Activated CD8-positive, alpha-beta T cell treated with anti-CD3 and anti-CD28 coated beads, Interleukin-2, amount 10 ng/mL, durations not matched to agents 7 days and 5 days (primary cell): ENCODE data around the gene AKT1. TPM values are rescaled to one million over a fixed set of nuclear protein-coding genes. Genes with fewer than 3 reads are reported as not detected.
A peak's percentile ranks its signal among the peaks of the same experiment; 100 is the strongest.

Experiments
- ATAC-seq: fragments of 150-1000 bp; cut with Tn5 transposase; one replicate; pipeline ENCODE4 v1.10.0; 2021; ENCODE audit warnings: moderate library complexity
- CTCF ChIA-PET: fragments of 350-600 bp; sonication (Branson Sonifier 250); formaldehyde crosslinking; loops from one replicate; lab custom pipeline; 2021; ENCODE audit warnings: antibody characterized with exemption; lab: Charles Lee
- POLR2A ChIA-PET: fragments of 350-600 bp; sonication (Branson Sonifier 250); formaldehyde crosslinking; loops from one replicate; lab custom pipeline; 2021; ENCODE audit warnings: antibody characterized with exemption; lab: Charles Lee
- DNase-seq: peaks from one replicate; pipeline ENCODE4 v3.0.0-alpha.2; 2020
- H3K27ac Mint-ChIP-seq: one replicate; pipeline ENCODE4 v1.8.0; 2021; ENCODE audit warnings: mild to moderate bottlenecking, mixed read lengths
- H3K27me3 Mint-ChIP-seq: one replicate; pipeline ENCODE4 v1.8.0; 2021; ENCODE audit warnings: low read depth, mixed read lengths
- H3K36me3 Mint-ChIP-seq: one replicate; pipeline ENCODE4 v1.8.0; 2021; ENCODE audit warnings: low read depth, mixed read lengths
- H3K4me1 Mint-ChIP-seq: one replicate; pipeline ENCODE4 v1.8.0; 2021; ENCODE audit warnings: low read depth, mixed read lengths
- H3K4me3 Mint-ChIP-seq: one replicate; pipeline ENCODE4 v1.8.0; 2021; ENCODE audit warnings: mild to moderate bottlenecking, mixed read lengths
- H3K9me3 Mint-ChIP-seq: one replicate; pipeline ENCODE4 v1.8.0; 2022; ENCODE audit warnings: mixed read lengths; ENCODE audit not compliant: insufficient read depth
- total RNA-seq, 2 experiments: library from RNA; stranded (reverse); gene quantifications; one replicate each; pipeline ENCODE4 v1.2.3, GENCODE V29; 2021

The AKT1 gene
- total RNA-seq, 2 experiments from 2014 or later, result 217 to 222 TPM

GRCh38 chr14:104795781-104796686, 486 bp upstream of the AKT1 start:
- CTCF ChIA-PET, result interaction anchor here (1.0 kb wide), 1 partner anchor 27 kb away, joined by 3 read pairs; no protein-coding TSS in a partner anchor
- H3K9me3 Mint-ChIP-seq, result no peaks in the 10 kb centered on the region
- POLR2A ChIA-PET, result interaction anchor here (0.9 to 1.0 kb wide), 2 partner anchors 44 to 505 kb away, joined by 3 read pairs; partner anchors contain the start of gene SIVA1
- ATAC-seq (peak; percentile 64), DNase-seq (peak; percentile 55)
- peak overlapping the region; percentile 67 for H3K4me3 Mint-ChIP-seq
- peak overlapping the region; percentile 76 for H3K27ac Mint-ChIP-seq
- H3K36me3 Mint-ChIP-seq, result peaks cover 11% of the 10 kb centered on the region
- H3K4me1 Mint-ChIP-seq, result peaks cover 42% of the 10 kb centered on the region
- peaks cover 10% of the 10 kb centered on the region for H3K27me3 Mint-ChIP-seq

GRCh38 chr14:104794631-104794992, 936 bp downstream of the AKT1 start:
- ChIA-PET POLR2A (interaction anchor here (1.0 kb wide), 1 partner anchor 42 kb away, joined by 4 read pairs; the partner anchor contains the start of gene SIVA1), CTCF (interaction anchor here (1.2 to 2.2 kb wide), 3 partner anchors 24 to 31 kb away, joined by 6 to 9 read pairs (median 7); no protein-coding TSS in a partner anchor)
- H3K4me1 Mint-ChIP-seq, result peaks cover 40% of the 10 kb centered on the region
- no peak for DNase-seq
- H3K27ac Mint-ChIP-seq, result peak overlapping the region; percentile 82
- peak overlapping the region; percentile 94 for H3K4me3 Mint-ChIP-seq
- no peaks in the 10 kb centered on the region for H3K9me3 Mint-ChIP-seq
- H3K36me3 Mint-ChIP-seq, result peaks cover 18% of the 10 kb centered on the region
- peak; percentile 9 for ATAC-seq
- peaks cover 10% of the 10 kb centered on the region for H3K27me3 Mint-ChIP-seq

GRCh38 chr14:104794099-104794498, 1.4 kb downstream of the AKT1 start:
- peaks cover 38% of the 10 kb centered on the region for H3K4me1 Mint-ChIP-seq
- H3K4me3 Mint-ChIP-seq, result peak overlapping the region; percentile 94
- ATAC-seq (peak; percentile 25), DNase-seq (peak; percentile 70)
- H3K27me3 Mint-ChIP-seq, result peaks cover 8% of the 10 kb centered on the region
- H3K36me3 Mint-ChIP-seq, result peaks cover 18% of the 10 kb centered on the region
- CTCF ChIA-PET, result interaction anchor here (1.2 to 2.2 kb wide), 3 partner anchors 24 to 32 kb away, joined by 6 to 9 read pairs (median 7); no protein-coding TSS in a partner anchor
- H3K27ac Mint-ChIP-seq, result peak overlapping the region; percentile 82
- no peaks in the 10 kb centered on the region for H3K9me3 Mint-ChIP-seq
- POLR2A ChIA-PET, result interaction anchor here (1.0 kb wide), 1 partner anchor 42 kb away, joined by 4 read pairs; the partner anchor contains the start of gene SIVA1

- H3K9me3 Mint-ChIP-seq, result no peaks in the 10 kb centered on the region
- H3K27me3 Mint-ChIP-seq, result peaks cover 5% of the 10 kb centered on the region
- CTCF ChIA-PET, result interaction anchor here (2.2 kb wide), 1 partner anchor 23 kb away, joined by 7 read pairs; no protein-coding TSS in a partner anchor
These were observed 1.9 kb downstream of the AKT1 start for GRCh38 chr14:104793703-104793959.

GRCh38 chr14:104792945-104793702, 2.4 kb downstream of the AKT1 start:
- no peak for ATAC-seq
- peak overlapping the region; percentile 82 for H3K27ac Mint-ChIP-seq
- CTCF ChIA-PET, result interaction anchor here (0.6 to 2.2 kb wide), 3 partner anchors 23 to 26 kb away, joined by 3 to 7 read pairs (median 3); no protein-coding TSS in a partner anchor

More at GRCh38 chr14:104793703-104793959, 1.9 kb downstream of the AKT1 start:
- H3K4me3 Mint-ChIP-seq, result peak overlapping the region; percentile 94
- peaks cover 37% of the 10 kb centered on the region for H3K4me1 Mint-ChIP-seq
- DNase-seq (no peak), ATAC-seq (no peak)
- H3K36me3 Mint-ChIP-seq, result peaks cover 18% of the 10 kb centered on the region
- POLR2A ChIA-PET, result no interaction called here
- peak overlapping the region; percentile 82 for H3K27ac Mint-ChIP-seq

GRCh38 chr14:104792101-104792884, 3.3 kb downstream of the AKT1 start:
- Mint-ChIP-seq H3K9me3 (no peaks in the 10 kb centered on the region), H3K4me3 (no peak overlapping the region), H3K27ac (no peak overlapping the region), H3K27me3 (no peaks in the 10 kb centered on the region), H3K4me1 (peaks cover 41% of the 10 kb centered on the region), H3K36me3 (peaks cover 18% of the 10 kb centered on the region)
- DNase-seq (no peak), ATAC-seq (no peak)
- ChIA-PET CTCF (interaction anchor here (0.6 to 1.4 kb wide), 4 partner anchors 22 to 34 kb away, joined by 3 to 5 read pairs (median 3); no protein-coding TSS in a partner anchor), POLR2A (interaction anchor here (0.8 kb wide), 1 partner anchor 11 kb away, joined by 4 read pairs; no protein-coding TSS in a partner anchor)

More at GRCh38 chr14:104792945-104793702, 2.4 kb downstream of the AKT1 start:
- POLR2A ChIA-PET, result no interaction called here
- no peak for DNase-seq
- Mint-ChIP-seq H3K4me1 (peaks cover 37% of the 10 kb centered on the region), H3K9me3 (no peaks in the 10 kb centered on the region), H3K36me3 (peaks cover 18% of the 10 kb centered on the region), H3K4me3 (peak overlapping the region; percentile 94), H3K27me3 (no peaks in the 10 kb centered on the region)

GRCh38 chr14:104791425-104791824, 4.1 kb downstream of the AKT1 start:
- DNase-seq, result no peak
- Mint-ChIP-seq H3K27ac (no peak overlapping the region), H3K4me1 (peaks cover 45% of the 10 kb centered on the region), H3K27me3 (no peaks in the 10 kb centered on the region), H3K36me3 (peaks cover 18% of the 10 kb centered on the region), H3K4me3 (no peak overlapping the region), H3K9me3 (no peaks in the 10 kb centered on the region)
- ATAC-seq, result no peak
- ChIA-PET POLR2A (interaction anchor here (0.8 kb wide), 1 partner anchor 10 kb away, joined by 4 read pairs; no protein-coding TSS in a partner anchor), CTCF (interaction anchor here (0.9 to 1.4 kb wide), 3 partner anchors 21 to 34 kb away, joined by 3 to 5 read pairs (median 4); no protein-coding TSS in a partner anchor)

- CTCF ChIA-PET, result no interaction called here
These were observed 5.5 kb downstream of the AKT1 start for GRCh38 chr14:104789752-104790743.

GRCh38 chr14:104788873-104789663, 6.5 kb downstream of the AKT1 start:
- H3K4me1 Mint-ChIP-seq, result peaks cover 38% of the 10 kb centered on the region

More at GRCh38 chr14:104789752-104790743, 5.5 kb downstream of the AKT1 start:
- POLR2A ChIA-PET, result no interaction called here
- peaks cover 18% of the 10 kb centered on the region for H3K36me3 Mint-ChIP-seq
- no peak for ATAC-seq
- no peak for DNase-seq
- no peak overlapping the region for H3K4me3 Mint-ChIP-seq
- H3K4me1 Mint-ChIP-seq, result peaks cover 45% of the 10 kb centered on the region
- H3K27ac Mint-ChIP-seq, result no peak overlapping the region
- H3K9me3 Mint-ChIP-seq, result no peaks in the 10 kb centered on the region
- H3K27me3 Mint-ChIP-seq, result no peaks in the 10 kb centered on the region

More at GRCh38 chr14:104788873-104789663, 6.5 kb downstream of the AKT1 start:
- peaks cover 13% of the 10 kb centered on the region for H3K36me3 Mint-ChIP-seq
- H3K27me3 Mint-ChIP-seq, result no peaks in the 10 kb centered on the region
- ATAC-seq, result no peak
- DNase-seq, result no peak
- H3K4me3 Mint-ChIP-seq, result no peak overlapping the region
- ChIA-PET CTCF (no interaction called here), POLR2A (no interaction called here)
- H3K27ac Mint-ChIP-seq, result no peak overlapping the region
- H3K9me3 Mint-ChIP-seq, result no peaks in the 10 kb centered on the region
